Prostate gland (tissue), 2 donors: ENCODE data around the gene KPNA4. TPM values are rescaled to one million over a fixed set of nuclear protein-coding genes. Genes with fewer than 3 reads are reported as not detected.

Experiments used
- DNase-seq: peaks from one replicate; pipeline ENCODE4 v3.0.0-alpha.2; 2019; ENCODE audit warnings: low spot score
- H3K27ac ChIP-seq, 2 donors: fragments of 200-600 bp; sonication (generic); 2 replicates each; pipeline ENCODE4 v1.5.1; 2017 to 2019
- H3K27me3 ChIP-seq: fragments of 200-600 bp; sonication (generic); replicated peaks from 2 replicates; pipeline ENCODE4 v1.5.1; 2019; ENCODE audit not compliant: insufficient read depth
- H3K36me3 ChIP-seq, 2 donors: fragments of 200-600 bp; sonication (generic); 1 replicate in 1 of 2; 2 replicates in 1 of 2; pipeline versions ENCODE4 v1.5.1 to v1.8.1; 2017 to 2019
- H3K4me1 ChIP-seq: fragments of 200-600 bp; sonication (generic); replicated peaks from 2 replicates; pipeline ENCODE4 v1.5.1; 2019
- H3K4me3 ChIP-seq, 2 donors: fragments of 200-600 bp; sonication (generic); 2 replicates each; pipeline ENCODE4 v1.5.1; 2017 to 2019
- H3K9me3 ChIP-seq: fragments of 200-600 bp; sonication (generic); 2 replicates; pipeline ENCODE4 v1.5.1; 2017
- POLR2A ChIP-seq: fragments of 450-650 bp; IDR thresholded peaks from one replicate; pipeline ENCODE4 v1.6.1; 2016; ENCODE audit warnings: antibody characterized with exemption, mild to moderate bottlenecking
- POLR2AphosphoS5 ChIP-seq: sonication (generic); formaldehyde crosslinking; IDR thresholded peaks from one replicate; pipeline ENCODE4 v1.6.1; 2017; ENCODE audit warnings: antibody characterized with exemption
- WGBS: methylation state at CpG from one replicate; pipeline ENCODE4 v1.1.5; 2018; 5-methylcytosine and 5-hydroxymethylcytosine counted together
- intact Hi-C: fragments of 100-400 bp; cut with DNase I; formaldehyde crosslinking; loops from one replicate; pipeline ENCODE4 v1.14.2; 2022
- total RNA-seq, 2 donors: library from RNA; depleted of rRNA; stranded (reverse); fragments of >200 nt; gene quantifications; one replicate each; pipeline ENCODE4 v1.1.0, GENCODE V29; 2016
- TF ChIP-seq, protein P1 (sequence below), 4 experiments: fragments of 200-600 bp in 2 of 4; fragments of 450-650 bp in 2 of 4; sonication (generic) in 2 of 4; IDR thresholded peaks; 1 replicate in 3 of 4; 2 replicates in 1 of 4; pipeline ENCODE4 v1.5.1; 2016 to 2019; ENCODE audit warnings: antibody characterized with exemption in 4 of 4, mild to moderate bottlenecking in 2 of 4, moderate library complexity in 2 of 4

Gene KPNA4
- total RNA-seq, 2 donors from 2014 or later, result 19.5 to 29.2 TPM

DNA sequence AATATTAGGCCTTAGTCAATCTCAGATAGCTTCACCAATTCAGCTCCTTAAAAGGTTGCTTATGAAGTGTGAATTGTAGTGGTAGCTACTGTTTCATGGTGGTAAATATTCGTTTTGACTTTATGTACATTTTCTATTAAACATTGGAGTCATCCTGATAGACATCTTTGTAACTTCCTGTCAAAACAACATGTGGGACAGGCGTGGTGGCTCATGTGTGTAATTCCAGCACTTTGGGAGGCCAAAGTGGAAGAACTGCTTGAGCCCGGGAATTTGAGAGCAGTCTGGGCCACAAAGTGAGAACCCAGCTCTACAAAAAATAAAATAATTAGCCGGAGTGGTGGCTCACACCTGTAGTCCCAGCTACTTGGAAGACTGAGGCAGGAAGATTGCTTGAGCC lies 113.8 kb downstream of the KPNA4 start:
- TF ChIP-seq POLR2AphosphoS5, result no peak
- TF ChIP-seq, protein P1, sequence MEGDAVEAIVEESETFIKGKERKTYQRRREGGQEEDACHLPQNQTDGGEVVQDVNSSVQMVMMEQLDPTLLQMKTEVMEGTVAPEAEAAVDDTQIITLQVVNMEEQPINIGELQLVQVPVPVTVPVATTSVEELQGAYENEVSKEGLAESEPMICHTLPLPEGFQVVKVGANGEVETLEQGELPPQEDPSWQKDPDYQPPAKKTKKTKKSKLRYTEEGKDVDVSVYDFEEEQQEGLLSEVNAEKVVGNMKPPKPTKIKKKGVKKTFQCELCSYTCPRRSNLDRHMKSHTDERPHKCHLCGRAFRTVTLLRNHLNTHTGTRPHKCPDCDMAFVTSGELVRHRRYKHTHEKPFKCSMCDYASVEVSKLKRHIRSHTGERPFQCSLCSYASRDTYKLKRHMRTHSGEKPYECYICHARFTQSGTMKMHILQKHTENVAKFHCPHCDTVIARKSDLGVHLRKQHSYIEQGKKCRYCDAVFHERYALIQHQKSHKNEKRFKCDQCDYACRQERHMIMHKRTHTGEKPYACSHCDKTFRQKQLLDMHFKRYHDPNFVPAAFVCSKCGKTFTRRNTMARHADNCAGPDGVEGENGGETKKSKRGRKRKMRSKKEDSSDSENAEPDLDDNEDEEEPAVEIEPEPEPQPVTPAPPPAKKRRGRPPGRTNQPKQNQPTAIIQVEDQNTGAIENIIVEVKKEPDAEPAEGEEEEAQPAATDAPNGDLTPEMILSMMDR (IDR thresholded peaks at IDR 0.05), result no peak
- no peak for TF ChIP-seq POLR2A
- intact Hi-C loops, result no loop called here
- H3K27me3 ChIP-seq, result no peaks in the 10 kb centered on the region
- H3K36me3 ChIP-seq, result no peaks in the 10 kb centered on the region
- no peak overlapping the region for H3K27ac ChIP-seq
- 82% methylated on average over 4 of the region's 4 CpGs for WGBS
- DNase-seq, result no peak
- H3K4me1 ChIP-seq, result no peaks in the 10 kb centered on the region
- no peaks in the 10 kb centered on the region for H3K9me3 ChIP-seq
- H3K4me3 ChIP-seq, result no peak overlapping the region

DNA sequence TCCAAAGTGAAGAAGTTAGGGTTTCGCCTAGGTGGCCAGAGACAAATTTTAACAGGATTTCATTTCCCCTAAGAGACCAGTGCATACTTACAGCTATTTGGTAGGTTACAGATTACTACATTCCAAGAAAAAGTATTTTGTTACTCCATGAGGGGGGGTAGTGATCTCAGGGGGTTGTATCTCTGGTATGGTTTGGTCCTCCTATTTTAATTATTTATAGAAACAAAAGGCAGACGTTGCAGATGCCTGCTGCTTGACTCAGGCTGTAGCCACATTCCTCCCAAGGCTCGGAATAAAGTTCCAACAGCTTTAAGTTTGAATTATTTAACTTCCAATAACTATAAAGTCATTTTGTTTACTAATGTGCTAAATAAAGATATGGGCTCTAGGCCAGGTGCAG lies 114.5 kb downstream of the KPNA4 start:
- H3K36me3 ChIP-seq, result no peaks in the 10 kb centered on the region
- 54% methylated on average over 3 of the region's 3 CpGs for WGBS
- H3K4me1 ChIP-seq, result no peaks in the 10 kb centered on the region
- intact Hi-C loops, result no loop called here
- no peak for DNase-seq
- no peaks in the 10 kb centered on the region for H3K27me3 ChIP-seq
- H3K27ac ChIP-seq, result no peak overlapping the region
- TF ChIP-seq POLR2A, result no peak
- TF ChIP-seq, protein P1 (IDR thresholded peaks at IDR 0.05), result no peak
- no peak for TF ChIP-seq POLR2AphosphoS5
- H3K4me3 ChIP-seq, result no peak overlapping the region
- no peaks in the 10 kb centered on the region for H3K9me3 ChIP-seq

DNA sequence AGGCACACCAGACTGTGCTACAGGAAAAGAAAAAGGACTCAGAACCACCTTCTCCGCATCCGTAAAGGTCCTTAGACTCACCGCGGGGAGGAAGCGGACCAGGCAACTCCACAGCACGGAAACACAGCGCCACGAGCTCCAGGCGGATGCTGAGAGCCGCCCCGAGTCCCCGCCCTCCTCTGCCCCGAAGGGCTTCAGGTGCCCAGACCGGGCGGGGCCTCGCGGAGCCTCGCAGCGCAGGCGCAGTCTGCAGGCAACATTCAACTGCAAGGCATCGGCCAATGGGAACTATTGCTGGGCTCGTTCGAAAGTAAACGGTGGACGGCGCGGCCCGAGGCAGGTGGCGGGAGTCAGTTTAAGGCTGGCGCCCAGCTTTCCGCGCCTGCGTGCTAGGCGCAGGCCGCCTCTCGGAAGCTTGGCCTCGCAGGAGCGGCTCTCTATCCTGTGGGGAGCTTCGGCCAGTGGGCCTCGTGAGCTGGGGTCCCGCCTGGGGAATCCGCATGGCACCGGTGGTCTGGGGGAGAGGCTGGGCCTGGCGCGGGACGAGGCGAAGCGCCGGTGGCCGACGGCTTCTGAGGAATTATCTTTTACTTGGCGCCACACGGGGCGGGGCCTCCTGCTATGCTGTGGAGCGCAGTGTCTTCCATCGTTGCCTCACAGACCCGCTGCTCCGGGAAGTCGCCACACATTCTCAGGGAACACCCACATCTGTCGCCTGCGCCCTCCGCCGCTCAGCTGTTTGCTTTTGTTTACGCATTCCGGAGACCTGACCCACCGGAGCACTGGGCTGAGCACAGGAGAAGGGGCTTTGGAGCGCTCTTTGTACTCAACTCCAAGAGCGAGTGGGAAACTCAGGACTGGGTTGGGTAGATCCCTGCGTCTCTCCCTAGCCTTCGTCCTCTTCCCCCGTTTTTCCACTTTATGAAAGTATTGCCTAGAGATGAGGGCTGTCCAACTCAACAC lies 115.5 kb downstream of the KPNA4 start, which contains the start of gene TRIM59:
Gene TRIM59, minus strand, starts transcription at position 151 of the 963 bp plus-strand sequence. CDS start 10,603 bp downstream, outside the sequence.
- peak; percentile 89 for DNase-seq
- TF ChIP-seq POLR2A (peak; percentile 65), POLR2AphosphoS5 (peak; percentile 80)
- TF ChIP-seq, protein P1 (IDR thresholded peaks at IDR 0.05), result no peak
- Histone ChIP-seq H3K27me3 (no peaks in the 10 kb centered on the region), H3K36me3 (no peaks in the 10 kb centered on the region), H3K27ac (peak within 1 kb of the TSS; percentile 50 to 88), H3K4me1 (no peaks in the 10 kb centered on the region), H3K4me3 (peak within 1 kb of the TSS; percentile 37 to 46), H3K9me3 (no peaks in the 10 kb centered on the region)
- WGBS, result 16% methylated on average over 46 of the region's 71 CpGs
- intact Hi-C loops, result no loop called here

DNA sequence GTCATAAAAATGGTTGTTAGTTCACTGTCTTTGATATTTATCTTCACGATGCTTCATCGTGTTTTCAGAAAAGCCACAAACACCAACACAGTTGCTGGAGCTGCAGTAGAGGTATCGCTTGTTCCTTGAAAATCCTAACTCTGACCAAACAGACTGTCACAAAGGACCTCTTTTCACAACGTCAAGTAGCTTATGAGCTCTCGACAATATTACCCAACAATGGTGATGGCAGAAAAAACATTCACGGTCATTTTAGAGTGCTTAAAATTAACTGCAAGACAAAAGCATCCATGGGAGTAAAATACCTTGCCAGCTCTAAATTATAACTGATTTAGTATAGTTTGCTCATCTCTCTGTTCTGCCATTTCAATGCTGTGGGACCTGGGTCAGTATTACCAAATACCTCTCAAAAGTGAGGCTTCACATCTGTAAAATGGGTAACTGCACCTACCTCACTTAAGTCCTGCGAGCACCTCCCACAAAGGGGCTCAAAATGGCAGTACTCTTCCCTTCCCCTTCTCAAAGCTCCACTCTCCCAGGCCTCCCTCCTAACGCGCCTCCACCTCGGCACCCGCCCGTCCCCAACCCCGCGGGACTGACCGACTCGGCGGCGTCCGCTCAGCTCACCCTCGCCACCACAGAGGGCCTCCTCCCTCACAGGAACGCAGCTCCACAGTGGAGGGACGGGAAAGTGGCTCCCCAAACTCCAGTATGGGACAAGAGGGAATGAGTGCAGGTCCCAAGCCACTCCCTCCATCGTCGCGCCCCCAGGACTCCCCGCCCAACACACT lies 116.3 kb downstream of the KPNA4 start:
- under 1% methylated on average over 23 of the region's 26 CpGs for WGBS
- intact Hi-C loops, result no loop called here
- peak overlapping the region; percentile 50 to 88 for H3K27ac ChIP-seq

More for the DNA sequence above, 116.3 kb downstream of the KPNA4 start:
- Histone ChIP-seq H3K36me3 (no peaks in the 10 kb centered on the region), H3K4me1 (no peaks in the 10 kb centered on the region), H3K27me3 (no peaks in the 10 kb centered on the region), H3K9me3 (no peaks in the 10 kb centered on the region), H3K4me3 (peak overlapping the region; percentile 37 to 46)
- no peak for DNase-seq
- no peak for TF ChIP-seq POLR2A
- TF ChIP-seq, protein P1 (IDR thresholded peaks at IDR 0.05), result no peak
- no peak for TF ChIP-seq POLR2AphosphoS5
